GM18858 (cell line): ENCODE measurements around the gene NUDT8.
"Not testable (repeated sequence)": the region's sequence is repeated elsewhere in the genome, so short reads cannot be mapped to it uniquely, and the experiment has no call there.

ENCODE experiments used
- ATAC-seq: cut with Tn5 transposase; IDR thresholded peaks from one replicate; pipeline ENCODE4 v1.9.1; 2021; ENCODE audit not compliant: unreplicated experiment

NUDT8 gene

GRCh38 chr11:67613313-67613959 lies 16.3 kb downstream of the NUDT8 start:
- ATAC-seq: no peak

- ATAC-seq: no peak
Observed at GRCh38 chr11:67612751-67613150, 17.0 kb downstream of the NUDT8 start.

- no peak for ATAC-seq
Observed at GRCh38 chr11:67611704-67612587, 17.8 kb downstream of the NUDT8 start.

GRCh38 chr11:67611165-67611564 lies 18.6 kb downstream of the NUDT8 start:
- ATAC-seq: no peak

- ATAC-seq: no peak
Observed at GRCh38 chr11:67610302-67610868, 19.4 kb downstream of the NUDT8 start.

GRCh38 chr11:67609316-67609715 lies 20.4 kb downstream of the NUDT8 start:
- no peak for ATAC-seq

GRCh38 chr11:67608486-67608885 lies 21.3 kb downstream of the NUDT8 start:
- no peak for ATAC-seq

- no peak for ATAC-seq
Observed at GRCh38 chr11:67607507-67607906, 22.2 kb downstream of the NUDT8 start.

- ATAC-seq: peak; percentile 70
Observed at GRCh38 chr11:67606492-67607295, 23.0 kb downstream of the NUDT8 start, which contains the start of gene NDUFV1. Gene NDUFV1 (plus strand): TSS chr11:67606936. CDS start chr11:67607005, 69 bp downstream.

- no peak for ATAC-seq
Observed at GRCh38 chr11:67606093-67606491, 23.6 kb downstream of the NUDT8 start.

- no peak for ATAC-seq
Observed at GRCh38 chr11:67605231-67606011, 24.3 kb downstream of the NUDT8 start.

GRCh38 chr11:67604815-67605214 lies 24.9 kb downstream of the NUDT8 start:
- ATAC-seq: no peak

- ATAC-seq: not testable (repeated sequence)
Observed at GRCh38 chr11:67604119-67604518, 25.6 kb downstream of the NUDT8 start.

- no peak for ATAC-seq
Observed at GRCh38 chr11:67601098-67601497, 28.6 kb downstream of the NUDT8 start.

- ATAC-seq: no peak
Observed at GRCh38 chr11:67600324-67601029, 29.3 kb downstream of the NUDT8 start.

- no peak for ATAC-seq
Observed at GRCh38 chr11:67599149-67599548, 30.6 kb downstream of the NUDT8 start.

GRCh38 chr11:67597963-67598362 lies 31.8 kb downstream of the NUDT8 start:
- ATAC-seq: not testable (repeated sequence)

GRCh38 chr11:67597458-67597857 lies 32.3 kb downstream of the NUDT8 start:
- not testable (repeated sequence) for ATAC-seq

- no peak for ATAC-seq
Observed at GRCh38 chr11:67596753-67597300, 32.9 kb downstream of the NUDT8 start.
